KMS-11 (cell line): ENCODE data around the gene UPK1A.

Experiments used
- H2AFZ ChIP-seq: fragments of 200-600 bp; sonication (generic); 2 replicates; pipeline ENCODE4 v1.6.1; 2016; ENCODE audit warnings: antibody characterized with exemption, mixed run types, low read depth
- H3K27ac ChIP-seq: fragments of 200-600 bp; sonication (generic); 2 replicates; pipeline ENCODE4 v1.6.1; 2016; ENCODE audit warnings: mild to moderate bottlenecking, mixed run types
- H3K27me3 ChIP-seq: fragments of 200-600 bp; sonication (generic); 2 replicates; pipeline ENCODE4 v1.6.1; 2017; ENCODE audit warnings: mild to moderate bottlenecking, low read depth, mixed run types, moderate library complexity; ENCODE audit not compliant: insufficient read depth
- H3K36me3 ChIP-seq: fragments of 200-600 bp; sonication (generic); 2 replicates; pipeline ENCODE4 v1.6.1; 2017; ENCODE audit warnings: mild to moderate bottlenecking, mixed run types; ENCODE audit not compliant: insufficient read depth
- H3K4me1 ChIP-seq: fragments of 200-600 bp; sonication (generic); 2 replicates; pipeline ENCODE4 v1.6.1; 2016; ENCODE audit warnings: mild to moderate bottlenecking, low read depth, mixed run types; ENCODE audit not compliant: poor library complexity, severe bottlenecking
- H3K4me2 ChIP-seq: fragments of 200-600 bp; sonication (generic); 2 replicates; pipeline ENCODE4 v1.7.0; 2016; ENCODE audit warnings: mild to moderate bottlenecking, mixed run types
- H3K4me3 ChIP-seq: fragments of 200-600 bp; sonication (generic); IDR thresholded peaks from 2 replicates; pipeline ENCODE4 v1.6.1; 2017; ENCODE audit warnings: low read depth, low read length, mixed read lengths; ENCODE audit not compliant: insufficient read depth
- H3K79me2 ChIP-seq: fragments of 200-600 bp; sonication (generic); 2 replicates; pipeline ENCODE4 v1.6.1; 2016; ENCODE audit warnings: low read depth, mixed run types; ENCODE audit not compliant: insufficient read depth
- H3K9ac ChIP-seq: fragments of 200-600 bp; sonication (generic); 2 replicates; pipeline ENCODE4 v1.6.1; 2016; ENCODE audit warnings: mild to moderate bottlenecking, mixed run types
- H4K20me1 ChIP-seq: fragments of 200-600 bp; sonication (generic); 2 replicates; pipeline ENCODE4 v1.6.1; 2016; ENCODE audit warnings: mild to moderate bottlenecking, mixed run types; ENCODE audit not compliant: insufficient read depth
- TF ChIP-seq, protein P1 (sequence below): fragments of 200-600 bp; sonication (generic); conservative IDR thresholded peaks from 2 replicates; pipeline ENCODE4 v1.6.1; 2017; ENCODE audit warnings: low read depth, mild to moderate bottlenecking, antibody characterized with exemption, low read length, moderate library complexity, mixed read lengths

UPK1A gene

DNA sequence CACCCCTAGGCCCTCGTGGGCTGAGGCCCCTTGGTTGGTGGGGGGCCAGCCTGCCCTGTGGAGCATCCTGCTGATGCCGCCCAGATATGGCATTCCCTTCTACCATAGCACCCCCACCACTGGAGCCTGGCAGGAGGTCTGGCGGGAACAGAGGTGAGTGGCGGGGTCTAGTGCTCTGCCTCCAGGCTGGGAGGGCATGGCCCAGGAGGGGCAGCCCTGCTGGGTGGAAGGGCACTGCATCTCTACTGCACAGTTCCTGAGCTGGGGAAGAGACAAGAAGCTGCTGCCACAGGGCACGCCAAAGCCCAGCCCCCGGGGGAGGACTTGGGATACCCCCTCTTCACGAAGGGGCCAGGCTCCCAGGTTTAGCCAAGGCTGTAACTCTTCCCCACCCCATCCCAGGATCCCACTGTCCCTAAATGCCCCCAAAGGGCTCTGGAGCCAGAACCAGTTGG lies 49.1 kb downstream of the UPK1A start:
- H3K4me1 ChIP-seq, result peaks cover 15% of the 10 kb centered on the region
- H3K79me2 ChIP-seq, result peaks cover 21% of the 10 kb centered on the region
- peaks cover 10% of the 10 kb centered on the region; the same call in 1 of the 2 replicates for H3K27me3 ChIP-seq
- no peaks in the 10 kb centered on the region for H3K36me3 ChIP-seq
- no peak overlapping the region for H3K27ac ChIP-seq
- peak overlapping the region; percentile 94; the same call in 1 of the 2 replicates for H2AFZ ChIP-seq
- H3K4me2 ChIP-seq, result peak overlapping the region; percentile 96; the same call in 1 of the 2 replicates
- no peaks in the 10 kb centered on the region for H4K20me1 ChIP-seq
- H3K4me3 ChIP-seq, result no peak overlapping the region
- no peak overlapping the region for H3K9ac ChIP-seq
- TF ChIP-seq, protein P1, sequence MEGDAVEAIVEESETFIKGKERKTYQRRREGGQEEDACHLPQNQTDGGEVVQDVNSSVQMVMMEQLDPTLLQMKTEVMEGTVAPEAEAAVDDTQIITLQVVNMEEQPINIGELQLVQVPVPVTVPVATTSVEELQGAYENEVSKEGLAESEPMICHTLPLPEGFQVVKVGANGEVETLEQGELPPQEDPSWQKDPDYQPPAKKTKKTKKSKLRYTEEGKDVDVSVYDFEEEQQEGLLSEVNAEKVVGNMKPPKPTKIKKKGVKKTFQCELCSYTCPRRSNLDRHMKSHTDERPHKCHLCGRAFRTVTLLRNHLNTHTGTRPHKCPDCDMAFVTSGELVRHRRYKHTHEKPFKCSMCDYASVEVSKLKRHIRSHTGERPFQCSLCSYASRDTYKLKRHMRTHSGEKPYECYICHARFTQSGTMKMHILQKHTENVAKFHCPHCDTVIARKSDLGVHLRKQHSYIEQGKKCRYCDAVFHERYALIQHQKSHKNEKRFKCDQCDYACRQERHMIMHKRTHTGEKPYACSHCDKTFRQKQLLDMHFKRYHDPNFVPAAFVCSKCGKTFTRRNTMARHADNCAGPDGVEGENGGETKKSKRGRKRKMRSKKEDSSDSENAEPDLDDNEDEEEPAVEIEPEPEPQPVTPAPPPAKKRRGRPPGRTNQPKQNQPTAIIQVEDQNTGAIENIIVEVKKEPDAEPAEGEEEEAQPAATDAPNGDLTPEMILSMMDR, result no peak

DNA sequence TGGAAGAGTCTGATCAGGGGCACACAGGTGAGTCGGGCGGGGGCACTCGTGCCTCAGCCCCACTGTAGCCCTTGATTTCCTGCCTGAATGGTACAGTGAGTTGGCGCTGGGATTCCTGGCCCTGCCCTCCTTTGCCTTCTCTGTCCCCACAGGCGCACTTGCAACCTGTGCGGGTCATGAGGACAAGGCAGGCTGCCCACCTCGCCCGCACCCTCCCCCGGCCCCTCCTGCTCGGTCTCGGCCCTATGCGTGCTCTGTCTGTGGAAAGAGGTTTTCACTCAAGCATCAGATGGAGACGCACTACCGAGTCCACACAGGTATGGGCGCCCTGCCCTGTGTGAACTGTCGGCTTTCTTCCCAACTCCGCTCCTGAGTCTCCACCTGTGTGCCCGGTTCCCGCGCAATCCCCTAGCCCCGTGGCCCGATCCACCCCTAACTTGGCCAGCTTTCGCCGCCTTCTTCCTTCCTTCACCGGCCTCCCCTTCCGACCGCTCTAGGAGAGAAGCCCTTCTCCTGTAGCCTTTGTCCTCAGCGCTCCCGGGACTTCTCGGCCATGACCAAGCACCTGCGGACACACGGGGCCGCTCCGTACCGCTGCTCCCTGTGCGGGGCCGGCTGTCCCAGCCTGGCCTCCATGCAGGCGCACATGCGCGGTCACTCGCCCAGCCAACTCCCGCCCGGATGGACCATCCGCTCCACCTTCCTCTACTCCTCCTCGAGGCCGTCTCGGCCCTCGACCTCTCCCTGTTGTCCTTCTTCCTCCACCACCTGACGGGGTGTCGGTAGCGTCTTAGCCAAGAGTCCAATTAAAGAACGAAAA lies 49.9 kb downstream of the UPK1A start:
- TF ChIP-seq, protein P1, result no peak
- H3K4me3 ChIP-seq, result no peak overlapping the region
- peak overlapping the region; percentile 47 for H3K27ac ChIP-seq

DNA sequence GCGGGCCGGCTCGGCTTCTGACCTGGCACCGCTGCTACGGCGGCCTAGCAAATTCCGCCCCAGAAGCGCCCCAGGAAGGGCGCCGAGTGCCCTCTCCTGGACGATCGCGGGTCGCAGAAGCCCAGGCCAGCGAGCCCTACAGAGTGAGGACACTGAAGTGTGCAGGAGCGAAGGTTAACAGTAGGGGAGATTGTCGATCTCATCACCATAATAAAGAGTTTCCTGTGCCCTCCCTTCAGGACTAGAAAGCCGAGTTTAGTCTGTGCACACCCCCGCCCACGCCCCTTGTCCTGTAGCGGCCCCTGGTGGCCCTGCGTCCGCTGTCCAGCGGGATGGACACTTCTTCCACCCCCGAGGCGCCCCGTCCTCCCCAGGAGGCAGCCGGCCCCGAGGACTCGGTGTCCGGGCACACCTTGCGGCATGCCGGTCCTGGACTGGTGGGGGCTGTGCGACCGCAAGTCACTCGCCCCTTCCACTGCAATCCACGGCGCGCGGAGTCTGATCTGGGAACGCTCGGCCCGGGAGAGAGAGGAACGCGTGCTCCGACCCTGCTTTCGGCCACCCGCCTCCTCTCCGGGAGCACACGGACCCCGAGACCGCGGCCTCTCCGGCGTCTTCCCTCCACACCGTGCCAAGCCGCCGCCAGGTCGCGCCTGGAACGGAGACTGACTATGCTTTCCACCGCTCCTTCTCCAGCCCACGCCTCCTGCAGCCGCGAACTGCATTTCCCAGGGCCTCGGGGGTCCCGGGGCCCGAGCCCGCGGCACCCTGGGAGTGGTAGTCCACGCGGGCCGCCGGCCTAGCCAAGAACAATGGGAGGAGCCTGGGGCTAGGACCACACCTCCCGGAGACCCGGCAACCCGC lies 50.7 kb downstream of the UPK1A start:
- H4K20me1 ChIP-seq, result no peaks in the 10 kb centered on the region
- peak overlapping the region; percentile 61; the same call in 1 of the 2 replicates for H3K9ac ChIP-seq
- TF ChIP-seq, protein P1, result peak; percentile 84
- H3K4me3 ChIP-seq, result no peak overlapping the region
- peak overlapping the region; percentile 96 for H3K4me2 ChIP-seq
- H3K27me3 ChIP-seq, result peaks cover 10% of the 10 kb centered on the region; the same call in 1 of the 2 replicates
- peaks cover 21% of the 10 kb centered on the region for H3K79me2 ChIP-seq
- H3K36me3 ChIP-seq, result no peaks in the 10 kb centered on the region
- peaks cover 15% of the 10 kb centered on the region for H3K4me1 ChIP-seq
- peak overlapping the region; percentile 94 for H2AFZ ChIP-seq
- peak overlapping the region; percentile 47 for H3K27ac ChIP-seq

More for the DNA sequence above, 49.9 kb downstream of the UPK1A start:
- Histone ChIP-seq H2AFZ (peak overlapping the region; percentile 94), H3K4me2 (peak overlapping the region; percentile 96), H3K36me3 (no peaks in the 10 kb centered on the region), H3K27me3 (peaks cover 10% of the 10 kb centered on the region; the same call in 1 of the 2 replicates), H4K20me1 (no peaks in the 10 kb centered on the region), H3K4me1 (peaks cover 15% of the 10 kb centered on the region), H3K9ac (peak overlapping the region; percentile 61; the same call in 1 of the 2 replicates), H3K79me2 (peaks cover 21% of the 10 kb centered on the region)

DNA sequence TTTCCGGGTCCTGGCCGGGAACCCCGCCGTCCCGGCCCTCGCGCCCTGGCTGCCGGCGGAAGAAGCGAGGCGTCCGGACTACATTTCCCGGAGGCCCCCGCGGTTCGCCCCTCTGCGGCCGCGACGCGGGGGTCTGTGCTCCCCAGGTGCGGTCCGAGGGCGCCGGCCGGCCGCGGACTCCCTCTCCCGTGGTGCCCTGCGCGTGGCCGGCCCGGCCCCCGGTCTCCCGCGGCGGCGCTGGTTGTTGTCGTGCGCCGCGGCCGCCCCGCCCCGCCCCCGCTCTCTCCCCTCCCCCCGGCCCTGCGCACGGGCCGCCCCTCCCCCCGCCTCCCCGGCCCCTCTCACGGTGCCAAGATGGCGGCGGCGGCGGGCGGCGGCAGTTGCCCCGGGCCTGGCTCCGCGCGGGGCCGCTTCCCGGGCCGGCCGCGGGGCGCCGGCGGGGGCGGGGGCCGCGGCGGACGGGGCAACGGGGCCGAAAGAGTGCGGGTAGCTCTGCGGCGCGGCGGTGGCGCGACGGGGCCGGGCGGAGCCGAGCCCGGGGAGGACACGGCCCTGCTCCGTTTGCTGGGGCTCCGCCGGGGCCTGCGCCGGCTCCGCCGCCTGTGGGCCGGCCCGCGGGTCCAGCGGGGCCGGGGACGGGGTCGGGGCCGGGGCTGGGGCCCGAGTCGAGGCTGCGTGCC lies 51.5 kb downstream of the UPK1A start, which contains the start of gene KMT2B:
Gene KMT2B (plus strand): TSS at position 339 of the 680 bp plus-strand sequence. CDS start 16 bp downstream, at position 355.
- Histone ChIP-seq H3K4me2 (peak within 1 kb of the TSS; percentile 96), H3K27ac (peak within 1 kb of the TSS; percentile 62), H3K36me3 (no peaks in the 10 kb centered on the region), H3K9ac (peak within 1 kb of the TSS; percentile 91), H3K4me1 (peaks cover 15% of the 10 kb centered on the region), H2AFZ (peak within 1 kb of the TSS; percentile 94), H3K27me3 (peaks cover 10% of the 10 kb centered on the region; the same call in 1 of the 2 replicates), H3K4me3 (no peak within 1 kb of the TSS), H3K79me2 (peaks cover 21% of the 10 kb centered on the region), H4K20me1 (no peaks in the 10 kb centered on the region)
- TF ChIP-seq, protein P1, result no peak
